Glomerular visceral epithelial cell (primary cell): ENCODE measurements around the gene NRP1.
A peak's percentile ranks its signal among the peaks of the same experiment; 100 is the strongest.

Experiments
- DNase-seq: peaks from one replicate; pipeline ENCODE4 v3.0.0-alpha.2; 2016; ENCODE audit errors: extremely low spot score

Gene NRP1

DNA sequence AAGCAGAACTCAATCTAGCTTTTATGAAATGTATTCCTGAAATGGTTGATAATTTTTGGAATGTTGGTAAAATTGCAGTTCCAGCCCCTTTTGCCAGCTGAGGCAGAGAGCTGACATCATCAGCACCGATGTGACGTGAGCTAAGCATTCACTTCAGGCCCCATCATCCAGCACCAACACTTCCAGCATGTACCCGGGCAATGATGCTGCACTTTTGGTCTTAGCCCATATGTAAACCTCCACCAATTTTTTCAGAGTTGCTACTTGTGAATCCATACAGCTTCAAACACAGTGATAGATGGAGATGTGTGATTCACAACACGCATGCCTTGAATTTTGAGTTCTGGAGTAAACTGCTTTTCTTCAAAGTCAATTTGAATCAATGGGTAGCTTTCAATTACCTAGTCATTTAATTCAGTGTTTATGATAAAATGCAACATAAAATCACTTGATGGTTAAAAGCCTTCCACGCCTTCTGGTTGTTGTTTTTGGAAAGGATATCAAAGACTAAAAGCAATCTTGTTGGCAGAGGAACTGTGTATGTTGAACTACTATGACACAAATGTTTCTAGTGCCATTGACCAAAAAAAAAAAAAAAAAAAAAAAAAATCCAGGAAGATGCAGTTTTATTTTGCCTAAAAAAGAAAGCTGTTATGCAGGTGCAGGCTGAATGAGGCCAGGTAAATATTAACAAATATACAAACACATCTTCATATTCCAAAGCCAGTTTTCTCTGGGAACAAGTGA, 73.9 kb downstream of the NRP1 start:
- DNase-seq = no peak

GRCh38 chr10:33258967-33259366, 75.5 kb downstream of the NRP1 start:
- no peak for DNase-seq

DNA sequence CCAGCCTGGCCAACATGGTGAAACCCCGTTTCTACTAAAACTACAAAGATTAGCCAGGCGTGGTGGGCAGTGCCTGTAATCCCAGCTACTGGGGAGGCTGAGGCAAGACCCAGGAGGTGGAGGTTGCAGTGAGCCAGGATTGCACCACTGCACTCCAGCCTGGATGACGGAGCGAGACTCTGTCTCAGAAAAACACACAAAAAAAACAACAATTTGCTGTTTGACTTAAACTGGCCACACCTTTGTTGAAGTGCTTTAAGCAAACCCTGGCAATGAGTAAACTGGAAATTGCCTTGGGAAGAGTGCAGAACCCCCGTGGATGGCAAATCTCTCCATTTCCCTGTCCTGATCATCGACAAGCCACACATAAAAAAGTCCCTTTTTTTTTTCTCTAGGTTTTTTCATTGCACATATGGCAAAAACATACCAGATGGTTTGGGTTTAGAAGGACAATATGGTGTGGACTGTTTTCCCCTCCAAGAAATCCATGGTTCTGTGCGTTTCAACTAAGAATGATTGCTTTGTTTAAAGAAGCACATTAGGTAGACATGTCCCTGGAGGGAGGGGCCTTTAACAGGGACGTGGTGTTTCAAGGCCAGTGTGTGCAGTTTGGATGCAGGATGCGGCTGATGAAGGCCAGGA, 76.9 kb downstream of the NRP1 start:
- no peak for DNase-seq

GRCh38 chr10:33256458-33256857, 78.0 kb downstream of the NRP1 start:
- DNase-seq = no peak

DNA sequence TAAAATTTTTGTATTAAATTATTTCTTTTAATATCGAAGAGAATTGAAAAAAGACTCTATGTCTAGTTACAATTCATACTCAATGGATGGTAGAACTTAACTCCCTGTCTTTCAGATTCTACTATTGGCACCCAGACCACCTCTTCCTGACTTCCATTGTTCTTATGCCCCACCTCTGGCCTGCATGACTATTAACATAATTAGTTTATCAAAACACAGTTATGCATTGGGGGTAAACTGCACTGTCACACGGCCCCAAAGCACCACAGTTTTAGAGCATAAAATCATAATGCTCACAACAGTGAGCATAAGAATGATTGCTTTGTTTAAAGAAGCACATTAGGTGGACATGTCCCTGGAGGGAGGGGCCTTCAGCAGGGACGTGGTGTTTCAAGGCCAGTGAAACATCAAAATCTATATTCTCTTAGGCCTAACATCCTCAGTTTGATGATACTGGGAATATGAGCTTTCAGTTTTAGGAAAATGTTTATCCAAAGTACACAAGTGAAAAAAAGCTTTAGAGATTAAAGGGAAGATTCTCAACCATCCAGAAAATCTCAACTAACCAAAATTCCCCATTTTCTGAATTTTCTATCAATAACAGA, 79.8 kb downstream of the NRP1 start:
- DNase-seq = no peak

GRCh38 chr10:33253411-33253810, 81.1 kb downstream of the NRP1 start:
- DNase-seq = no peak

GRCh38 chr10:33252794-33253203, 81.7 kb downstream of the NRP1 start:
- DNase-seq = peak; percentile 36

- DNase-seq = no peak
Observed at GRCh38 chr10:33252324-33252723, 82.1 kb downstream of the NRP1 start.

GRCh38 chr10:33249659-33250345, 84.7 kb downstream of the NRP1 start:
- DNase-seq = no peak

DNA sequence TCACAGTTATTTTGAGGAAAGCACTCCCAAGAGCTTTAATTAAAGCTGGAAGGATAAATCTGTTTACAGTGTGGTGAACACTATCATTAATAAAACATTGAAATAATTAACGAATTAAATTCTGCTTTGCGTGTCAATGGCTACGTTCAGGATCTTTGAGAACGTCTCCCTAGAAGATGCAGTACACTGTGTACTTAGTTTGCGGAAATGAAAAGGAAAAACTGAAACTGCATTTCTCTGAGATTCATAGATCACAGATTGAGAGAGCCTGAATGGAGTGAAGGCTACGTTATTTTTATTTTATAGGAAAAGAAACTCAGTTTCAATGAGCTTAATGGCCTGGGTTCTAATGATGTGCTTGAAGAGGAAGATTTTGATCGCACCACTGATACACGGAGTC, 85.3 kb downstream of the NRP1 start:
- no peak for DNase-seq

DNA sequence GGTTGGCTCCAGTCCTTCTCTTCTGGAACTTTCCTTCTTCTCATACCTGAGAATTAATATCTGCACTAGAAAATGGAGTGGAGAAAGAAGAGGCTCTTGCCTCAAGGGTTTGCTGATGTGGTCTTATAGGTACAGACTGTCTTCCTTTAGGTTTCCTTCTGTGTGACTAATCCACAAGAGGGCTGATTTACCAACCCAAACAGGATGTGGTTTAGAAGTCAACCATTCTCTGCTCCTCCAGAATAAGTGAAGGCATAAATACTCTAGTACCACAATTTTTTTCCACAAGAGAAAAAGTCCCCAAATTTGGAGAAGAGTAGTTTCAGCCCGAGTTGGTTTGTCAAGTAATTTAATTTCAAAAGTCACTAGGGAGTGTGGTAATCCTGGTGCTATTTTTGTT, 85.8 kb downstream of the NRP1 start:
- DNase-seq = peak; percentile 81

- DNase-seq = no peak
Observed at GRCh38 chr10:33247221-33247922, 87.1 kb downstream of the NRP1 start.

- no peak for DNase-seq
Observed at GRCh38 chr10:33245343-33245742, 89.1 kb downstream of the NRP1 start.

GRCh38 chr10:33244354-33244967, 90.0 kb downstream of the NRP1 start:
- no peak for DNase-seq

DNA sequence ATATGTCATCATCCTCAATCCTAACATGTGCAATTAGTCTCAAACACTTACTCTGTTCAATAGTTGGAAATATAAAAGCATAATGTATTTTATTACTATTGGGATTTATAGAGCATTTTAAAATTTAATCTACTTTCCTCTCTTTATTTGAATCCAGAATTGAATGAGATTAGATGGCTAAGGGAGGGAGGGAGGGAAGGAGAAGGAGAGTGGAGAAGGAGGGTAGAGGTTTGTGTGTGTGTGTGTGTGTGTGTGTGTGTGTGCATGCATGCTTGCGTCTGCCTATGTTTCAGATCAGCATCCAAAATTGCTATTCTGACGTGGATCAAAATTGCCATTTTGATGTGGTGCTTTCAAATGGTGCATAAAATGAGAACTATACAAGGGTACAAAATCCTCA, 90.8 kb downstream of the NRP1 start:
- DNase-seq = no peak

DNA sequence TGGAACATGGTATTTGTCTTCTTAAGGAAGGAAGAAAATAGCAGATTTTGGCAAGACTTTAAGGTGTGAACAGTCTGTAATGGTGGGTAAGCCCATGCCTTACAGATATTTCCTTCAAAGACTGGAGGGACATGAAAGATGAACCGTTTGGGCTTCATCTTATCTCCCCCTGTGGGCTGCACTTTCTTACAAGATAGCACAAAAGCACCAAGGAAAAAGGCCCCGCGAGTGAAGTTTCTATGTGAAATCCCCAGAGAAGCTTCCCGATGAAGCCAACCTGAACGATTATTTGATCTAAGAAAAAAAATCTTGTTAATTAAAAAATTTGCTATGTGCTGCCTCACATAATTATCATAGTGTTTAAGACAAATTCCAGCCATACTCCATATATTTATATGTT, 91.5 kb downstream of the NRP1 start:
- DNase-seq = no peak

DNA sequence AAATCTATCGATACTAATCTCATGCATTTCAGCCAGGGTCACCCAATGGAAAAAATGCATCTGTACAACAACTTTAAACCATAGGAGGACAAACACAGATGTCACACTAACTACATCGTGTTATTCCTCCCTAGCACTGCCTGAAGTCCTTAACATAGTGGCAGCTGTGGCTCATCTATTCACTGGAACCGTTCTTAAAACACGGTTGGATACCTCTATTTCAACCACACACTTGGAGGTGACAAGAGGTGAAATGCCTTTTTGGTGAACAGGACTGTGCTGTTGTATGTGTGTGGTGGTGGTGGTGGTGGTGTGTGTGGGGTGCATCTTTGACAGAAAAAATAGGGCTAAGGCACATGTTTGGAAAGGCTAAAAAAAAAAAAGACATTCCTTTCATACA, 93.1 kb downstream of the NRP1 start:
- DNase-seq = peak; percentile 63

DNA sequence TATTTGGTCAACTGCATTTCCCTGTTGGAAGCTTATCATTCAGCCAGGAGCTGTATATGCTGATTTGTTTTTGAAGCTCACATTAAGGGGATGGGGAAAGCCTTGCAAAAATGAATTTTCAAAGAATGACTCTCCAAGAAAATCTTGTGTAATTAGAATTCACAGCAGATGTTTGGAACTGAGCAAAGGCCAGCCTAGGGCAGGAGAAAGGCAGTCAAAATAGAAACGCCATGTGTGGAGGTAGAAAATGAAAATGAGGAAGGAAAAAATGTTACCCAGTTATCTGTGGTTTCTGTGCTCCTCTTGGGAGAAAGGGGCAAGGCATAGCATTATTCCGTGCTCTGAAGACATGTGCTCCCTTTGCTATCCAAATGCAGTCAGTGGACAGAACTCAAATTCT, 93.5 kb downstream of the NRP1 start:
- peak; percentile 24 for DNase-seq

DNA sequence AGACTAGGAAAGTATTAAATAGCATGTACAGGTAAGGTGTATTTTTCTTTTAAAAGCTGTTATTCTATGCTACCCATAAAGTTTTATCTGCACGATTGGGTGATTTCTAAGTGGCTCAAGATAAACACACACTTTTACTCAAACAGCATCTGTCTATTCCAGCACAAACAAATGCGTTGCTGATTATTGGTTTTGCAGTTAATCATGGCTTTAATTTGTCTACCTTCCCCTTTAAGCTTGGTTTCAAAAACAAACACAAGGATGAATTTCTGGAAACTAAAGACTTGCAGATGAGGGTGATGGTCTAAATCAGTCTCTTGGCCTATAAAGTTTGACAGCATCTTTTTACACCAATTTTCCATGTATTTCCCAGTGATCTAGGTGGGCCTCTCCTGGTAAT, 94.2 kb downstream of the NRP1 start:
- no peak for DNase-seq

DNA sequence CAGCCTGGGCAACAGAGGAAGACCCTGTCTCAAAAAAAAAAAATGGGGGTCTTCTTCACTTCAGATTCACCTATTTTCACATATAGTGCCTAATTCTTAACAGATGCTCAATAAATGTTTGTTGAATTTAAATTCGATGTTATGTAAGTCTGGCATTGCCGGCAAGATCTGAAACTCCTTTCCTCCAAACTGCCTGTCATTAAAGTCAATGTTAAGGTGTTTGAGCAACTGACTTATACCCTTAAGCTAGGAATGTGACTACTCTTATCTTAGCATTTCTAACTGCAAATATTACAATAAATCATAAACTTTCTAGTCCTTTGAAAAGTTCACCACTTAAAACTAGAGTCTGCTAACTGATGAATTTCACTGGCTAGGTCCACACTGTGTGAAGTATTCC, 95.2 kb downstream of the NRP1 start:
- DNase-seq = no peak

GRCh38 chr10:33238643-33239042, 95.8 kb downstream of the NRP1 start:
- peak; percentile 84 for DNase-seq
